Ishikawa (cell line): ENCODE data around the gene PAQR3.

Experiments
- CEBPB ChIP-seq: IDR thresholded peaks from 2 replicates; pipeline ENCODE4 v1.6.1; 2012
- CREB1 ChIP-seq: IDR thresholded peaks from 2 replicates; pipeline ENCODE4 v1.6.1; 2012; ENCODE audit warnings: low read depth
- EGR1 ChIP-seq: IDR thresholded peaks from 2 replicates; pipeline ENCODE4 v1.6.1; 2012
- EP300 ChIP-seq: IDR thresholded peaks from 2 replicates; pipeline ENCODE4 v1.6.1; 2012; ENCODE audit warnings: borderline replicate concordance
- FOXM1 ChIP-seq: IDR thresholded peaks from 2 replicates; pipeline ENCODE4 v1.6.1; 2012; ENCODE audit warnings: low read depth, borderline replicate concordance
- MAX ChIP-seq: IDR thresholded peaks from 2 replicates; pipeline ENCODE4 v1.6.1; 2012
- NFIC ChIP-seq: IDR thresholded peaks from 2 replicates; pipeline ENCODE4 v1.6.1; 2012
- RAD21 ChIP-seq: IDR thresholded peaks from 2 replicates; pipeline ENCODE4 v1.6.1; 2012; ENCODE audit warnings: low read depth
- REST ChIP-seq: IDR thresholded peaks from 2 replicates; pipeline ENCODE4 v1.6.1; 2012; ENCODE audit warnings: low read depth, mild to moderate bottlenecking
- TAF1 ChIP-seq: IDR thresholded peaks from 2 replicates; pipeline ENCODE4 v1.6.1; 2012; ENCODE audit warnings: low read depth, mild to moderate bottlenecking
- TCF12 ChIP-seq: IDR thresholded peaks from 2 replicates; pipeline ENCODE4 v1.6.1; 2012; ENCODE audit warnings: low read depth
- TEAD4 ChIP-seq: IDR thresholded peaks from 2 replicates; pipeline ENCODE4 v1.6.1; 2012
- USF1 ChIP-seq: IDR thresholded peaks from 2 replicates; pipeline ENCODE4 v1.6.1; 2012
- YY1 ChIP-seq: IDR thresholded peaks from 2 replicates; pipeline ENCODE4 v1.6.1; 2012; ENCODE audit warnings: low read depth
- ZBTB7A ChIP-seq: IDR thresholded peaks from 2 replicates; pipeline ENCODE4 v1.6.1; 2012; ENCODE audit warnings: low read depth

Gene PAQR3

GRCh38 chr4:78864405-78865024, 74.7 kb downstream of the PAQR3 start:
- TF ChIP-seq CEBPB (0 out of 2 replicates have a peak, but pooled peaks have one; percentile 34), EGR1 (no peak), ZBTB7A (no peak), TCF12 (no peak), USF1 (no peak), NFIC (no peak), TEAD4 (no peak), RAD21 (peak; percentile 78)

GRCh38 chr4:78863991-78864390, 75.2 kb downstream of the PAQR3 start:
- TF ChIP-seq FOXM1 (no peak), REST (no peak), TEAD4 (no peak), TAF1 (no peak), YY1 (no peak), NFIC (no peak), USF1 (no peak), CEBPB (no peak), MAX (no peak), EGR1 (no peak), ZBTB7A (no peak), CREB1 (no peak), TCF12 (no peak), RAD21 (no peak), EP300 (no peak)

- TF ChIP-seq ZBTB7A (no peak), FOXM1 (no peak), EGR1 (no peak)
Measured at GRCh38 chr4:78863254-78863869, 75.9 kb downstream of the PAQR3 start.

GRCh38 chr4:78862314-78862737, 76.9 kb downstream of the PAQR3 start:
- no peak for TF ChIP-seq EP300
- TF ChIP-seq RAD21 = no peak
